GM19193 (cell line): ENCODE data around the gene GNAI3.

Experiments used
- POLR2A ChIP-seq: IDR thresholded peaks from 4 replicates; pipeline ENCODE4 v1.6.1; 2011; ENCODE audit not compliant: insufficient read depth, insufficient read length; ENCODE audit errors: extremely low read depth

The GNAI3 gene

DNA sequence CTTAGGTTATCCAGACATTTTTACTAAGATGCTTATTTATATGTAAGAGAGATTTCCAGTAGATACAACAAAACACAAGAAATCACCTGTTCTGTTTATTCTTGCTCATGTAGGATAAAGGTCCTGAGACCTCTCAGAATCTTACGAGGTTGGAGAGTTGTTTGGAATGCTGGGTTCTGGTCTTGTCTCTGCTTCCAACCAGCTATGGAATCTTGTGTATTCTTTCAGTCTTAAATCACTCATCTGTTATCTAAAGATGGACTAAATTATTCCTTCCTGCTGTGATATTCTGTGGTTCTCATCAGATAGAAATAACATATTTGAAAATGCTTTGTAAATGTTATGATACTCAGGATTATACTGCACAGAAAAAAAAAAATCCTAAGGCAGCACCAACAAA is 49.7 kb downstream of the GNAI3 start:
- no peak for TF ChIP-seq POLR2A

DNA sequence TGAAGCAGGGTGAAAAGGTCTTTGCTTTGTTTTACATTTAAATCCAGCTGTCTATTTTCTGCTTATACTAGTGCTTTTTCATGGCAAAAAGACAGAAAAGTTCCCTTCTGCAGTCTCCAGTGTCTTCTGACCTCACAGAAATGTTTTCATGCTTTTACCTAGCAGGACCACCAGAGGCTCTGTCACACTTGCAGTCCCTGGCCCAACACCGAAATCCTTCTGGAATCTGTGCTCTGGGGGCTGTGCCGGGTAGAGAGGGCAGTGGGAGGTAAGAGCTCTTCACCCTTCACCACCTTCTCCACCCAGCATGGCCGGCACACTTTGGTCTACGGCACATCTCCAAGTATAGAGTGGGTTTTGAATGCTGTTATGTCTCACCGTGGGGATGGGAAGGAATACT is 50.2 kb downstream of the GNAI3 start:
- no peak for TF ChIP-seq POLR2A

DNA sequence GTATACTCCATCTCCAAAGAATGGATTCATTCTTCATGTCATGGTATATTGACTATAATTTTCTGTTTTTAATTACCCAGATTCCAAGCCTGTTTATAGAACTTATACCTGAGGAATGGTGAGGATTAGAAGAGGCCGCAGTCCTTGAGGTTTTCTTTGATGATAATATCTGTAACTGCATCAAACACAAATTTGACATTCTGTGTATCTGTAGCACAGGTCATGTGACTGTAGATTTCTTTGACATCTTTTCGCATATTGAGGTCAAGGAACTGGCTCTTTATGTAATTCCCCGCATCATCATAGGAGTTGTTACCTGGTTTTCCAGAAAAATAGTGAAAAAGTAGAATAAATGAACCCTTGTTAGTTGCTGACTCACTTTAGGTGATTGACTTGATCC is 54.8 kb downstream of the GNAI3 start:
- TF ChIP-seq POLR2A = no peak

DNA sequence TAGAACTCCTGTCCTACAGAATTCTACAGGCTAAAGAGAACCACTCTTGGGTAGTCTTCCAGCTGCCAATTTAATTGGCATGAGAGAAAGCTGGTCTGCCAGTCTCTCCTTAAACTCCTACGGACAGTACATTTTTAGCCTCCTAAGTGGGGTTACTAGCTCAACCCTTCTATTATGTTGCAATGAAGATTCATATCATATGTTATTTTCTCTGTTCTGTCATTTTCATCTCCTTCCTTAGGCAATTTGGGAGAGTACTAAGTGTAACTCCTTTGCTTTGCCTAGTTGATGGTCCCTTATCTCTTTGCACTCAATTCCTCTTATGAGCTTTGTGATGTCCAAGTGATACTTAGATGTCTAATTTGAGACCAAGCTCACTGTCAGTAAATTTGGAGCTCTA is 57.0 kb downstream of the GNAI3 start:
- no peak for TF ChIP-seq POLR2A

DNA sequence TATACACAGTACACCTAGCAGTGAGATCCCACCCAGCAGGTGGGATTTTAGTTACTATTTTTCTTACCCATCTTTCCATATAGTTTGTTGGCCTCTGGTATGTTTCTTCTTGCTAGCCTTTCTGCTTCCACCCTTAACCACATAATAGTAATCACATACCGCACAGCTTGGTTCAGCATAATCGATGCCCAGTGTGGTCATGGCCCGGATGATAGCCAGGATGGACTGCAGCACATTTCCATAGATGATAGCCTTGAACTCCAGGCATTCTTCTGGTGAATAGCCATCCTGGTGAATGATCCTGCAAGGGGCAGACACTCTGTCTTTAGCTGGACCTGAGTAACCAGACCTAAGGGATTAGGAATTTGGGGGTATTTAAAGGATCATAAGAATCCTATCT is 61.5 kb downstream of the GNAI3 start:
- no peak for TF ChIP-seq POLR2A

DNA sequence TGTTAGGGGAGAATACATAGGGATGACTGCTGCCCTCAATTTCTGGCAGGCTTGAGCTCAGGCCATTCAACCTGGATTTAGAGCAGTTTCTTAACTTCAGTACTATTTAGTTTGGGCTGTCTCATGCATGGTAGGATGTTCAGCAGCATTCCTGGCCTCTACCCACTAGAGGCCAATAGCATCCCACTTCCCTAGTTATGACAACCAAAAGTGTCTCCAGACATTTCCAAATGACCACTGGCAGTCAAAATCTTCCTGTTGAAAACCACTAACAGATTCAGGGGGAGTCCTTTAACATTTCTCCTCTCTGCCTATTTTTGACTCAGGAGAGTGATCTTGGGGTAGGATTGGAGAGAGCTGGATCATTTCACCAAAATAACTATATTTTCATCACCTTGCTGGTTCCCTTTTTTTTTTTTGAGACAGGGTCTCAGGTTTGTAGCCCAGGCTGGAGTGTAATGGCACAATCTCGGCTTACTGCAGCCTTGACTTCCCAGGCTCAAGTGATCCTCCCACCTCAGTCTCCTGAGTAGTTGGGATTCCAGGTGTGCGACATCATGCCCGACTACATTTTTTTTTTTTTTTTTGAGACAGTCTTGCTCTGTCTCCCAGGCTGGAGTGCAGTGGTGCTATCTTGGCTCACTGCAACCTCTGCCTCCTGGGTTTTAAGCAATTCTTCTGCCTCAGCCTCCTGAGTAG is 62.3 kb downstream of the GNAI3 start:
- no peak for TF ChIP-seq POLR2A

DNA sequence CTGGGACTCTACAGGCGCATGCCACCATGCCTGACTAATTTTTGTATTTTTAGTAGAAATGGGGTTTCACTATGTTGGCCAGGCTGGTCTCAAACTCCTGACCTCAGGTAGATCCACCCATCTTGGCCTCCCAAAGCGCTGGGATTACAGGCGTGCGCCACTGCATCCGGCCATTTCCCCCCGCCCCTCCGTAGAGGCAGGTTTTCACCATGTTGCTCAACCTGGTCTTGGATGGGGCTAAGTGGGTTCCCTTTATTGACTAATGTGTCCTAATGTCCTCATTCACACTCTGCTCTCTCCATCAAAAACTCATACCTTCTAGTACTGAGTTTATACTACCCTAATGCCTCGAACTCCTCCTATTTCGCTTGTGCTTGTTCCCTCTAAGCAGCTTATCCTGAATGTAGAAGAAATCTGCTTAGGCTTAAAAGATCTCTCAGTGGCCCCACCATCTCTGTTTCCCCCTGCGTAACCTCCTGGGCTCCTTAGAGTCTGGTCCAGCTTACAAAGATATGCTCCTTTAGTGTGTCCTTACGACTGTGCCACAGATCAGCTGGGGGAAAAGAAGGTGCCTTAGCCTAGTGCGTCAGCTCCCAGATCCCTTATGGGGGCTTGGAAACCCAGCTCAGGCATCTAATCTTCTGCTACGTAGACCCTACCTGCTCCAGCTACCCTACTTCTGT is 63.0 kb downstream of the GNAI3 start:
- no peak for TF ChIP-seq POLR2A

DNA sequence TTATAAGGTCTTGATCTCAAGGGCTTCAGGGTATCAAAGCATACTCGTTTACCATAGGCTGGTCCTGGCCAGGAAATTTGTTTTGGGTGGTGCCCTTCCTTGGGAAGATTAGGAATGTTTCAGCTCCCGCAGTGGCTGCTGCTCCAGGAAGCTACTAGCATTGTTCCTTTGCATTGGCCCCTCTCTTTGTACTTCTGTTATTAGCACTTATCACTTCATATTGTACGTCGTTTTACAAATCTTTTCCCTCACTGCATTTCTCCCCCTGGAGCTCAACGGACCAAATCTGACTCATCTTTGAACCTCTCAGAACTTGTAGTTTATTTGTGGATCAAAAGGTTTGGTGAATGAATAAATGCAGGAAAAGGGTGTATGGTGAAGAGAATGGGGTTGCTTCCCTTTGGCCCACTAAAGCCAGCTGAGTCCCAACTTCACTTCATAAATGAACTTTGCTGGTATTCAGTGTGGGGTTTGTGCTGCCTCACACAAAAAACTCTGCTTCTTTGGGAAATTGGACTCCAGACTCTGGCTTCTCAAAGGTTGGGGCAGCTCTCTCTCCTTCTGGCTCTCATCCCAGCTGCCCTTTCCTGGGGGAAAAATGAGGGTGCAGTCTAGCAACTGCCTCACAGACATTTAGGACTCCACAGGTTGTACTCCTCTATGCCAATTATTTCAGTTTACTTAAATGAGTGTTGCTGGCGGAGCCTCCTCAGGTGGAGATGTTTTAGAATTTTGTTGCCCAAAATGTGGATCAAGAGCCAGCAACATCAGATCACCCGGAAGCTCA is 65.1 kb downstream of the GNAI3 start:
- no peak for TF ChIP-seq POLR2A

DNA sequence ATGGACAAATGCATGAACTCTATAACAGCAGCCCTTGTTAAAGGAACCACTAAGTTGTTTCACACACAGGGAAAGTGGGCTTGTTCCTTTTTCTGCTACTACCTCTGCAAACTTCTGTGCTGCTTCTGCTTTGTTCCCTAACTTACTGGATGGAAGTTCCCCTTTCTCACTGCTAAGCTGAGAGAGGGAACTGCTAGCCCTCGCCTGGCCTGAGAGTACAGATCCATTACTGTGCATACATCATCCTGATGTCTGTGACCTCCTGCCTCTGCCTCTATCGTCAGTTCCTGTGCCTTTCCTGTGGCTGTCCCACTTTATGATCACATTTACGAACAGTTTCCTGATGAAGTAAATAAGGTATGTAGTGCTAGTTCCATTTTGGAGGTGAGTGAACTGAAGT is 67.5 kb downstream of the GNAI3 start:
- TF ChIP-seq POLR2A = no peak

DNA sequence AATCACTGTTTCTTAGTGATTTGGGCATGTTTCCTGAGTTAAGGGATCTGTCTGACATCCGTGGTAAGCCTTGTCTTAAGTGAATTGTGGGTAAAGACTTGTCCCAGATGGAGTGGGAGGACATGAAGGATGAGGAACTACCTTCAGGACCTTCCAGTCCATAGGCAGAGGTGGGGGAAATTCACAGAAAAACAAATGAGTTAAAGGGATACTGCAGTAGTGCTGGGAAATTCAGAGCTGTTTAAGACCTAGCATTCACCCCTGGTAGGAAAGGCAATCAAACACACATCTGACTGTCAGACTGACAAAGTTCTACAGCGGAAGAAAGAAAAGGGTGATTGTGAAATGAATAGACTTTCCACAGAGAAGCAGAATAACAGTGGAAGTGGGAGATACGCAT is 68.0 kb downstream of the GNAI3 start:
- no peak for TF ChIP-seq POLR2A

DNA sequence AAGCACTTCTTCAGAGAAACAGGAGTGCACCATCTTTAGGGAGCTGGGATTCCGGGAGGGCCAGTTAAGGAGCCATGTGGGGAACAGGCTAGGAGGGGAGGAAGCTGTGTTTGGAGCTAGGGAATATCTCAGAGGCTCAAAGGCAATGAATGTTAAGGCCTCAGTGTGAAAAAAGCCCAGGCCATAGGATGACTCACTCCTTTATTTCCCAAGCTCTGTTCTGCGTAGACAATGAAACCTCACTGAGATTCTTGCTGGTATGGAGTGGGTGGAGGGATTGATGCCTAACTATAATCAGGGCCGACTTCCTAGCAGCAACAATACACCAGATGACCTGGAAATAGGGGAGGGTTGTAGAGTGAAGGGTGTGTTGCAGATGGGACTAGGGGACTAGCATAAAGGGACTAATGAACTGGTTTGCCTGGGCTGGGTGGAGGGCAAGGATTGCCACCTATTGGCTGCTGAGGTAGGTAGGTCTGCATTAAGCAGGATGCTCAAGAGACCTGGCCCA is 68.9 kb downstream of the GNAI3 start:
- no peak for TF ChIP-seq POLR2A

DNA sequence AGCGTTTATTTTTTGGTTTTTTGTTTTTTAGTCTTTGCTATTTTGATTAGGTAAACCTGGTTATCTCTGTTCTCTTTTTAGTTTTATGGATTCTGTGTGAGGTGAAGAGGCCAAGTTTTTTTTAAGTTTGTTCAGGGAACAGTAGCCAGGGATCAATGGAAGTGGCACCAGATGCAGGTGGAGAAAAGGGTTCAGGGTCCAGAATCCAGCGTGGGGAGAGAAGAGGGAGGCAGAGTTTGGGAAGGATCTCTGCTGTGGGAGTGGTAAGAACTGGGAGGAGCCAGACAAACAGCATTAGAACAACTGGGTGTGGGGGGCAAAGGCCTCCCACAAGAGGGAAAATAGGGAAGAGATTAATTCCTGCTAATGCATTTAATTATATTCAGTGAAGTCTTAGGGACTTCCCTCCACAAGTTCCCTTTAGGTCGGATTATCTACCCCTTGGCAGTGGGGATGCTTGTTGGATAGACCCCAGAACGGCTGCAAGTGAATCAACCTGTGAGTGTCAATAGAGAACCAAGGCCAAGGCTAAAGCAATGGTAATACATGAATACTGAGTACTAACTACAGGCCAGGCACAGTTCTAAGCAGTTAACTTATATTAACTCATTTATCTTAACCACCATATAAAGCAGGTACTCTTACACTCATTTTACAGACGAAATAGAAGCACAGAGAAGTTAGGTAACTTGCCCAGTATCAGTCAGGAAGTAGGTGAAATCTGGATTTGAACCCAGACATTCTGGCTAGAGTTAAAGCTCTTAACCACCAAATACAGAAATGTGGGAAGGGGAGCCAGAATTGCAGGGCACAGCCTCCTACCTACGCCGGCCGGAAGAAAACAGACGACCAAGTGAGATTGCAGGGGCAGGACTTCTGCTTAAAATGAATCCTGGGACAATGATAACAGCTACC is 70.5 kb downstream of the GNAI3 start:
- no peak for TF ChIP-seq POLR2A

DNA sequence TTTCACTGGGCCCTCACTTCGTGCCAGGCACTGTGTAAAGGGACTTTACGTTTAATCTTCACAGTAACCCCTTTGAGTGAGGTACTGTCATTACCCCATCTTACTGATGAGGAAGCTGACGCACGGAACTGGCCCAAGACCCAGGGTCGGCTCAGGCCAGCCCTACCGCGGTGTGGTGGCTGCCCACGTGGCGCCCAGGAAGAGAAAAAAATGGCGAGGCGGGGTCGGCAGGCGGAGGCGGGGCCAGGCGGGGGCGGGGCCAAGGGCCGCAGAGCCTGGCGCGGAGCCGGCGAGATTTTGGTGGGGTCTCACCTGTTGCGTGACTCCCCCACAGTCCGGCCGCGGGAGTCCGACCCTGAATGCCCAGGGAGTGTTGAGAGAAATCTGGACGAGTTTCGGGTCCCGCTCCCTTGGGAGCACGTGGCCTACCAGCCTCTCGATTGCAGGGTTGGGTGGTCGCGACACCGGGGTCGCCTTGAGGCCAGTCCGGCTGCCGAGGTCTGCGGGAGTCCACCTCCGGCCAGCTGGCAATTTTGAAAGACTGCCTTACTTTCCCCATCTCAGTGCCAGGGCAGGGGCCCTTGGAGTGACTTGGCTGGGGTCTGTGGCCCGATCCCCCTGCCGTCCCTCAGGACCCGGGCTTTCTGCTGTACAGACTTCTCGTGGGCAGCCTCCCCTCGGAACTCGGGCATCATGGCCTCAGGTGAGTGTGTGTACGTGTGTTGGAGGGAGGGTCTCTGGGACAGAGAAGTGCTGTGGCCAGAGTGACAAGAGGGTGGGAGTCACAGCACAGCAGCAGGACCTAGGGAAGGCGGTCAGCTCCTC is 71.4 kb downstream of the GNAI3 start, which contains the start of the genes AMPD2 and GNAT2:
Gene AMPD2, plus strand, starts transcription at position 262 of the 825 bp plus-strand sequence. CDS start 1,339 bp downstream, outside the sequence.
Gene GNAT2, minus strand, starts transcription at position 41 of the 825 bp plus-strand sequence. CDS start 6,746 bp downstream, outside the sequence.
- peak; percentile 66 for TF ChIP-seq POLR2A
